PC-9 (cell line): ENCODE data around the gene HMBS.
"Not testable (repeated sequence)": the region's sequence is repeated elsewhere in the genome, so short reads cannot be mapped to it uniquely, and the experiment has no call there.

Experiments
- CTCF ChIP-seq: fragments of 200-600 bp; sonication (generic); conservative IDR thresholded peaks from 2 replicates; pipeline ENCODE4 v1.6.1; 2017; ENCODE audit warnings: mixed run types, antibody characterized with exemption, mild to moderate bottlenecking, moderate library complexity
- EZH2 ChIP-seq: fragments of 200-600 bp; sonication (generic); IDR thresholded peaks from 2 replicates; pipeline ENCODE4 v1.8.0; 2017; ENCODE audit warnings: antibody characterized with exemption, low read depth

GRCh38 chr11:119059128-119059527 lies 25.6 kb upstream of the HMBS start:
- not testable (repeated sequence) for TF ChIP-seq EZH2, CTCF
